ENCODE measurements around the gene ROR2.

ROR2 gene

GRCh38 chr9:91680106-91680505, 269.9 kb downstream of the ROR2 start:
- H3K4me3 Mint-ChIP-seq: no peak overlapping the region
- H3K27ac Mint-ChIP-seq: no peak overlapping the region
- ATAC-seq (no peak), DNase-seq (no peak)
- H3K9me3 Mint-ChIP-seq: no peaks in the 10 kb centered on the region
- peaks cover 30% of the 10 kb centered on the region for H3K27me3 Mint-ChIP-seq
- H3K4me1 Mint-ChIP-seq: peaks cover 4% of the 10 kb centered on the region
- no peaks in the 10 kb centered on the region for H3K36me3 Mint-ChIP-seq (ENCODE audit: low read depth)

GRCh38 chr9:91678807-91679580, 271.0 kb downstream of the ROR2 start:
- Mint-ChIP-seq H3K9me3 (no peaks in the 10 kb centered on the region), H3K4me1 (peaks cover 4% of the 10 kb centered on the region), H3K4me3 (no peak overlapping the region), H3K27ac (no peak overlapping the region), H3K36me3 (ENCODE audit: low read depth) (no peaks in the 10 kb centered on the region), H3K27me3 (peaks cover 30% of the 10 kb centered on the region)
- DNase-seq (no peak), ATAC-seq (no peak)

- H3K36me3 Mint-ChIP-seq (ENCODE audit: low read depth): no peaks in the 10 kb centered on the region
- peaks cover 32% of the 10 kb centered on the region for H3K27me3 Mint-ChIP-seq
- H3K4me1 Mint-ChIP-seq: peaks cover 4% of the 10 kb centered on the region
- DNase-seq (no peak), ATAC-seq (no peak)
- H3K9me3 Mint-ChIP-seq: no peaks in the 10 kb centered on the region
- no peak overlapping the region for H3K4me3 Mint-ChIP-seq
- H3K27ac Mint-ChIP-seq: no peak overlapping the region
These were observed 272.1 kb downstream of the ROR2 start for GRCh38 chr9:91677822-91678436.

- DNase-seq: no peak
- H3K9me3 Mint-ChIP-seq: no peaks in the 10 kb centered on the region
- H3K27me3 Mint-ChIP-seq: peaks cover 32% of the 10 kb centered on the region
- H3K4me1 Mint-ChIP-seq: peaks cover 4% of the 10 kb centered on the region
- no peak for ATAC-seq
- H3K36me3 Mint-ChIP-seq (ENCODE audit: low read depth): no peaks in the 10 kb centered on the region
- H3K27ac Mint-ChIP-seq: no peak overlapping the region
- H3K4me3 Mint-ChIP-seq: no peak overlapping the region
These were observed 272.7 kb downstream of the ROR2 start for GRCh38 chr9:91677331-91677730.

GRCh38 chr9:91676046-91676445, 274.0 kb downstream of the ROR2 start:
- Mint-ChIP-seq H3K9me3 (no peaks in the 10 kb centered on the region), H3K27me3 (peaks cover 31% of the 10 kb centered on the region), H3K4me3 (no peak overlapping the region), H3K27ac (no peak overlapping the region), H3K36me3 (ENCODE audit: low read depth) (no peaks in the 10 kb centered on the region), H3K4me1 (no peaks in the 10 kb centered on the region)
- DNase-seq (no peak), ATAC-seq (no peak)

- DNase-seq (no peak), ATAC-seq (no peak)
- H3K27ac Mint-ChIP-seq: no peak overlapping the region
- H3K36me3 Mint-ChIP-seq (ENCODE audit: low read depth): no peaks in the 10 kb centered on the region
- no peaks in the 10 kb centered on the region for H3K9me3 Mint-ChIP-seq
- H3K4me1 Mint-ChIP-seq: no peaks in the 10 kb centered on the region
- H3K4me3 Mint-ChIP-seq: no peak overlapping the region
- H3K27me3 Mint-ChIP-seq: peaks cover 5% of the 10 kb centered on the region
These were observed 285.4 kb downstream of the ROR2 start for GRCh38 chr9:91664663-91665062.

GRCh38 chr9:91663858-91664257, 286.2 kb downstream of the ROR2 start:
- Mint-ChIP-seq H3K4me1 (no peaks in the 10 kb centered on the region), H3K9me3 (no peaks in the 10 kb centered on the region), H3K27me3 (peaks cover 5% of the 10 kb centered on the region), H3K4me3 (no peak overlapping the region), H3K27ac (no peak overlapping the region), H3K36me3 (ENCODE audit: low read depth) (no peaks in the 10 kb centered on the region)
- no peak for DNase-seq
- ATAC-seq: no peak

GRCh38 chr9:91661451-91661850, 288.6 kb downstream of the ROR2 start:
- no peaks in the 10 kb centered on the region for H3K9me3 Mint-ChIP-seq
- no peak overlapping the region for H3K27ac Mint-ChIP-seq
- no peak for ATAC-seq
- peaks cover 8% of the 10 kb centered on the region for H3K27me3 Mint-ChIP-seq
- DNase-seq: no peak
- no peak overlapping the region for H3K4me3 Mint-ChIP-seq
- H3K36me3 Mint-ChIP-seq (ENCODE audit: low read depth): no peaks in the 10 kb centered on the region
- H3K4me1 Mint-ChIP-seq: no peaks in the 10 kb centered on the region

GRCh38 chr9:91660521-91660920, 289.5 kb downstream of the ROR2 start:
- no peak for ATAC-seq
- Mint-ChIP-seq H3K27ac (no peak overlapping the region), H3K4me3 (no peak overlapping the region), H3K36me3 (ENCODE audit: low read depth) (no peaks in the 10 kb centered on the region), H3K9me3 (no peaks in the 10 kb centered on the region), H3K27me3 (peaks cover 8% of the 10 kb centered on the region), H3K4me1 (no peaks in the 10 kb centered on the region)
- no peak for DNase-seq

- Mint-ChIP-seq H3K4me3 (no peak overlapping the region), H3K27me3 (peaks cover 8% of the 10 kb centered on the region), H3K27ac (no peak overlapping the region), H3K4me1 (no peaks in the 10 kb centered on the region), H3K36me3 (ENCODE audit: low read depth) (no peaks in the 10 kb centered on the region), H3K9me3 (no peaks in the 10 kb centered on the region)
- no peak for DNase-seq
- ATAC-seq: no peak
These were observed 290.2 kb downstream of the ROR2 start for GRCh38 chr9:91659529-91660495.

- Mint-ChIP-seq H3K27ac (no peak overlapping the region), H3K27me3 (peaks cover 8% of the 10 kb centered on the region), H3K4me1 (no peaks in the 10 kb centered on the region), H3K36me3 (ENCODE audit: low read depth) (no peaks in the 10 kb centered on the region), H3K4me3 (no peak overlapping the region), H3K9me3 (no peaks in the 10 kb centered on the region)
- ATAC-seq (no peak), DNase-seq (no peak)
These were observed 291.4 kb downstream of the ROR2 start for GRCh38 chr9:91658513-91659105.

GRCh38 chr9:91657501-91657900, 292.5 kb downstream of the ROR2 start:
- DNase-seq (no peak), ATAC-seq (no peak)
- H3K9me3 Mint-ChIP-seq: no peaks in the 10 kb centered on the region
- H3K4me3 Mint-ChIP-seq: no peak overlapping the region
- no peak overlapping the region for H3K27ac Mint-ChIP-seq
- H3K27me3 Mint-ChIP-seq: peaks cover 11% of the 10 kb centered on the region
- no peaks in the 10 kb centered on the region for H3K4me1 Mint-ChIP-seq
- H3K36me3 Mint-ChIP-seq (ENCODE audit: low read depth): no peaks in the 10 kb centered on the region

GRCh38 chr9:91655658-91656057, 294.4 kb downstream of the ROR2 start:
- H3K27ac Mint-ChIP-seq: no peak overlapping the region
- no peak for ATAC-seq
- no peak overlapping the region for H3K4me3 Mint-ChIP-seq
- H3K9me3 Mint-ChIP-seq: no peaks in the 10 kb centered on the region
- no peaks in the 10 kb centered on the region for H3K4me1 Mint-ChIP-seq
- H3K27me3 Mint-ChIP-seq: peaks cover 13% of the 10 kb centered on the region
- DNase-seq: no peak
- H3K36me3 Mint-ChIP-seq (ENCODE audit: low read depth): no peaks in the 10 kb centered on the region

- no peak overlapping the region for H3K27ac Mint-ChIP-seq
- peaks cover 16% of the 10 kb centered on the region for H3K27me3 Mint-ChIP-seq
- H3K9me3 Mint-ChIP-seq: no peaks in the 10 kb centered on the region
- no peak for ATAC-seq
- no peaks in the 10 kb centered on the region for H3K36me3 Mint-ChIP-seq (ENCODE audit: low read depth)
- no peaks in the 10 kb centered on the region for H3K4me1 Mint-ChIP-seq
- H3K4me3 Mint-ChIP-seq: no peak overlapping the region
- no peak for DNase-seq
These were observed 294.8 kb downstream of the ROR2 start for GRCh38 chr9:91655215-91655614.
